ENCODE measurements around the gene KCNQ4. TPM values are rescaled to one million over a fixed set of nuclear protein-coding genes. Genes with fewer than 3 reads are reported as not detected.
A peak's percentile ranks its signal among the peaks of the same experiment; 100 is the strongest.

Gene KCNQ4
- total and polyA plus RNA-seq, 2 of the 13 experiments (the other 11 are each of a cell fraction or from before 2014, with no cell fraction given) = 0.02 to 0.09 TPM

GRCh38 chr1:40758578-40759343 lies 24.8 kb upstream of the KCNQ4 start (continued):
- TF ChIP-seq SOX5 (CRISPR knock-in tag; IDR thresholded peaks at IDR 0.05; ENCODE audit: borderline replicate concordance) (peak; percentile 68; the same call in 1 of the 2 replicates), SP140L (CRISPR knock-in tag; IDR thresholded peaks at IDR 0.05; ENCODE audit: borderline replicate concordance) (no peak), ZSCAN31 (CRISPR knock-in tag; IDR thresholded peaks at IDR 0.05; ENCODE audit: low read depth) (no peak), HNF1A (IDR thresholded peaks at IDR 0.05; ENCODE audit: low read depth) (peak; percentile 88), HNF1A (CRISPR knock-in tag; IDR thresholded peaks at IDR 0.05; ENCODE audit: borderline replicate concordance) (peak; percentile 92), PHB2 (IDR thresholded peaks at IDR 0.05; ENCODE audit: partially characterized antibody) (no peak), ZBTB33 (CRISPR knock-in tag; IDR thresholded peaks at IDR 0.05) (no peak), EHMT2 (IDR thresholded peaks at IDR 0.05; ENCODE audit: borderline replicate concordance, low read depth, low read length) (peak; percentile 57; the same call in 1 of the 2 replicates), DNMT1 (CRISPR knock-in tag; IDR thresholded peaks at IDR 0.05) (no peak), MATR3 (CRISPR knock-in tag; IDR thresholded peaks at IDR 0.05) (no peak), ZNF10 (CRISPR knock-in tag; IDR thresholded peaks at IDR 0.05; ENCODE audit: borderline replicate concordance, low read depth) (no peak), ARID3A (IDR thresholded peaks at IDR 0.05; ENCODE audit: low read depth, low read length) (peak; percentile 96), ZNF792 (CRISPR knock-in tag; IDR thresholded peaks at IDR 0.05) (peak; percentile 91), GABPA (IDR thresholded peaks at IDR 0.05; ENCODE audit: low read depth, low read length) (no peak), GABPA (CRISPR knock-in tag; IDR thresholded peaks at IDR 0.05; ENCODE audit: low read depth) (peak; percentile 13; the same call in 1 of the 2 replicates), ZNF879 (CRISPR knock-in tag; IDR thresholded peaks at IDR 0.05) (no peak), PATZ1 (CRISPR knock-in tag; IDR thresholded peaks at IDR 0.05) (peak; percentile 41; the same call in 1 of the 2 replicates), ZNF605 (CRISPR knock-in tag; IDR thresholded peaks at IDR 0.05) (no peak), ZBTB20 (CRISPR knock-in tag; IDR thresholded peaks at IDR 0.05; ENCODE audit: borderline replicate concordance, low read depth) (0 out of 2 replicates have a peak, but pooled peaks have one; percentile 30), HNF4G (IDR thresholded peaks at IDR 0.05; ENCODE audit: borderline replicate concordance, low read depth, low read length) (peak; percentile 90), HNF4G (CRISPR knock-in tag; IDR thresholded peaks at IDR 0.05; ENCODE audit: borderline replicate concordance, low read depth) (peak; percentile 72; the same call in 1 of the 2 replicates)

Data from HepG2 (cell line).